Testis (tissue), 2 donors: ENCODE results near the gene NUF2.

Source experiments
- CTCF ChIP-seq, 3 experiments: fragments of 450-650 bp in 2 of 3; fragments of 200-600 bp in 1 of 3; sonication (generic) in 1 of 3; IDR thresholded peaks; one replicate each; pipeline ENCODE4 v1.5.1; 2016 to 2019; ENCODE audit warnings: antibody characterized with exemption in 3 of 3, mild to moderate bottlenecking in 2 of 3, moderate library complexity in 1 of 3
- POLR2A ChIP-seq: fragments of 450-650 bp; IDR thresholded peaks from one replicate; pipeline ENCODE4 v1.6.1; 2017; ENCODE audit warnings: antibody characterized with exemption, mild to moderate bottlenecking, moderate library complexity

GRCh38 chr1:163305441-163305840 is 16.3 kb upstream of the NUF2 start:
- TF ChIP-seq POLR2A (no peak), CTCF (IDR thresholded peaks at IDR 0.05) (no peak)
